Nephron progenitor cell (in vitro differentiated cells): ENCODE results near the gene CARMIL1.
"Not testable (repeated sequence)": the region's sequence is repeated elsewhere in the genome, so short reads cannot be mapped to it uniquely, and the experiment has no call there.

ENCODE experiments used
- DNase-seq: peaks from one replicate; pipeline ENCODE4 v3.0.0; 2021
- H3K27ac Mint-ChIP-seq: 2 replicates; pipeline ENCODE4 v1.8.0; 2021; ENCODE audit warnings: mild to moderate bottlenecking, moderate library complexity, mixed read lengths
- H3K27me3 Mint-ChIP-seq: 2 replicates; pipeline ENCODE4 v1.8.0; 2021; ENCODE audit warnings: mild to moderate bottlenecking, low read depth, mixed read lengths; ENCODE audit not compliant: poor library complexity
- H3K36me3 Mint-ChIP-seq: 2 replicates; pipeline ENCODE4 v1.8.0; 2021; ENCODE audit warnings: low read depth, mixed read lengths
- H3K4me1 Mint-ChIP-seq: 2 replicates; pipeline ENCODE4 v1.8.0; 2021; ENCODE audit warnings: mixed read lengths
- H3K4me3 Mint-ChIP-seq: 2 replicates; pipeline ENCODE4 v1.8.0; 2021; ENCODE audit warnings: mild to moderate bottlenecking, moderate library complexity, mixed read lengths
- H3K9me3 Mint-ChIP-seq: 2 replicates; pipeline ENCODE4 v1.8.0; 2021; ENCODE audit warnings: mild to moderate bottlenecking, moderate library complexity, mixed read lengths
- CTCF ChIP-seq: fragments of 200-600 bp; sonication (generic); IDR thresholded peaks from 2 replicates; pipeline ENCODE4 v1.5.0; 2021; ENCODE audit warnings: antibody characterized with exemption

CARMIL1 gene

DNA sequence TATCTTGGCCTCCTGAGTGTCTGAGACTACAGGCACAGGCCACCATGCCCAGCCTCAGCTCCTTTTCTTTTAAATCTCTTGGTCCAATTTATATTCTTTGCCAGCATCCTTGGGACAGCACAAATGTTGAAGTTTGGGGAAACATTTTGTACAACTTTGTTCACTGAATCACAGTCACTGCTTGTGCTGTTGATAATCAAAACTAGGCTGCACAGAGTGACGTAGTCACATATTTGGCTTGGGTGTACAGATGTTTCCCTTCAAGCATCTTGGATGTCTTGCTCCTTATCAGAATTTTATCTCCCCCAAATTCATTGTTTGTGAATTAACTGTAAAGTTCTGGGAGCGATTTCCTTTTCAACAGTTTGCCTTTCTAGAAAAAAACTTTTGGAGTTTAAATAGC lies 17.9 kb downstream of the CARMIL1 start:
- no peak for TF ChIP-seq CTCF
- H3K27me3 Mint-ChIP-seq, result peaks cover 5% of the 10 kb centered on the region
- H3K27ac Mint-ChIP-seq, result no peak overlapping the region
- DNase-seq, result no peak
- no peak overlapping the region for H3K4me3 Mint-ChIP-seq
- H3K4me1 Mint-ChIP-seq, result peaks cover 17% of the 10 kb centered on the region
- H3K9me3 Mint-ChIP-seq, result no peaks in the 10 kb centered on the region
- no peaks in the 10 kb centered on the region for H3K36me3 Mint-ChIP-seq

DNA sequence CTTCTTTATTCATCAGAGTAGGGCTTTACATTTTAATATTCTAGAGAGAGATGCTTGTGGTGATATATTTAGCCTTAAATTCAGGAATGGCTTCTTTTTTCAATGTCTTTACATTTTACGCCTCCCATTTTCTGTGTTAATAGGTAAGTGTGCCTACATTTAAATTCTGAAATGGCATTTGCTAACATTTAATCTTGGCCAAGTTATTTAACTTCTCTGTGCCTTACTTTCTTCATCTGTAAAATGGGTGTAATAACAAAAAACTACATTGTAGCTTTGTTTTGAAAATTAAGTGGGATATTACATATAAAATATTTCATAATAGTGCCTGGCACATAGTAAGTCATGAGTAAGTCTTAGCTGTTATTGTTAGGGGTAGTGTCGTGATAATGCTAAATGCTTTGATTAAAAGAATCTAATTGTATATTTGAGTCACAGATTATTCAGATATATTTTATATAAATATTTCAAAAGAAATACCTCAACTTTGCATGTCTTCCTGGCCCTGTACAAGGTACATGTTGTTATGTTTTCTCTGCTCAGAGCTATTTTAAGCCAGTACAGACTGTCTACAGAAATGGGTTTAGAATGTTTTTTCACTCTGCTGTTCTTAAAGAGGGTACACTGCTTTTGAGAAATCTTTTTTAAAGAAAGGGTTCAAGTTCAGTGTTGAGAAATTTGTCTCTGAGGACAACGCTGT lies 18.8 kb downstream of the CARMIL1 start:
- no peak for DNase-seq
- Mint-ChIP-seq H3K27me3 (peaks cover 5% of the 10 kb centered on the region), H3K27ac (no peak overlapping the region), H3K4me1 (peaks cover 22% of the 10 kb centered on the region), H3K9me3 (no peaks in the 10 kb centered on the region), H3K36me3 (no peaks in the 10 kb centered on the region), H3K4me3 (no peak overlapping the region)
- TF ChIP-seq CTCF, result no peak

GRCh38 chr6:25298523-25298865 lies 19.3 kb downstream of the CARMIL1 start:
- not testable (repeated sequence) for H3K4me3 Mint-ChIP-seq, H3K9me3 Mint-ChIP-seq, H3K27me3 Mint-ChIP-seq, H3K36me3 Mint-ChIP-seq, H3K27ac Mint-ChIP-seq, DNase-seq
- peaks cover 22% of the 10 kb centered on the region for H3K4me1 Mint-ChIP-seq

DNA sequence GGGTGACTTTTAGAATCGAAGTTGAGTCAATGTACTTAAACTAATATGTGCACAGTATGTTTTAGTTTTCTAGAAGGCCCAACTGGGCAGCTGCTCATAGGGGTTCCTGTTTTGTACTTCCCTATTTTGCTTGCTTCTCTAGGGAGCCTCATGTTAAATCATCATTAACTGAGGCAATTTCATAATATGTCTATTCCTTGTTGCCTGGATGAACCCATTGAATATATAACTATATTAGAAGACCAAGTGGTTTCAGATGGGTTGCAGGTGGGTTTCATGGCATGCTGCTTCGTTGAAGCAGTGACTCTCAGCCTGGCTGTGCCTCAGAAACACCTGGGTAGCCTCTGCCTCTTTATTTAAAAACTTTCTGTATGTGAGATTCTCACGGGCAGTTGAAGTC lies 22.2 kb downstream of the CARMIL1 start:
- peaks cover 17% of the 10 kb centered on the region for H3K4me1 Mint-ChIP-seq

GRCh38 chr6:25302151-25302550 lies 23.0 kb downstream of the CARMIL1 start:
- peaks cover 8% of the 10 kb centered on the region for H3K9me3 Mint-ChIP-seq
- no peaks in the 10 kb centered on the region for H3K36me3 Mint-ChIP-seq
- peaks cover 3% of the 10 kb centered on the region for H3K27me3 Mint-ChIP-seq
- no peak for TF ChIP-seq CTCF
- H3K4me1 Mint-ChIP-seq, result peaks cover 10% of the 10 kb centered on the region
- H3K27ac Mint-ChIP-seq, result no peak overlapping the region
- DNase-seq, result no peak
- no peak overlapping the region for H3K4me3 Mint-ChIP-seq

More for the DNA sequence above, 22.2 kb downstream of the CARMIL1 start:
- TF ChIP-seq CTCF, result no peak
- no peak overlapping the region for H3K4me3 Mint-ChIP-seq
- H3K27me3 Mint-ChIP-seq, result peaks cover 5% of the 10 kb centered on the region
- no peak for DNase-seq
- no peaks in the 10 kb centered on the region for H3K36me3 Mint-ChIP-seq
- no peak overlapping the region for H3K27ac Mint-ChIP-seq
- H3K9me3 Mint-ChIP-seq, result peaks cover 8% of the 10 kb centered on the region

DNA sequence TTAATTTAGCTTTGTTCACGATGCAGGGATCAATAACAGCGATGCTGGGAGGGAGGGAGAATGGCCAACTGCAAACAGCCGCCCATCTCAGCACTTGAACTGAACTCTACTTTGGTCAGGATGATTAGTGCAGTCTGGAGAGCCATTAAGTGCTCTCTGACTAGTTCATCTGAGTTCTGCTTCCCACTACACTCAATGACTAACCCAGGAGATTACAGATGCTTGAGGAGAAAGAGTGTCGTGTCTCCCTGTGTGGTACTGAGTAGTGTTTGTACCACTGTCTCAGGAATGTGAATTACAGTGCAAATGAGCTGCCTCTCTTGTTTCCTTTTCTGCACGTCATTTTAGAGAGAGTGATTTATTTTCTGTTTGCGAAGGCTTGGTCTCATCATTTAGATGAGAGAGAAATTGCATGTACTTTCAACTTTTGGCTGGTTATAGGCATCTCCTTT lies 23.5 kb downstream of the CARMIL1 start:
- Mint-ChIP-seq H3K27me3 (peaks cover 3% of the 10 kb centered on the region), H3K4me1 (peaks cover 10% of the 10 kb centered on the region), H3K4me3 (no peak overlapping the region), H3K36me3 (no peaks in the 10 kb centered on the region), H3K9me3 (peaks cover 8% of the 10 kb centered on the region), H3K27ac (no peak overlapping the region)
- no peak for TF ChIP-seq CTCF
- DNase-seq, result no peak
